NT2/D1 (cell line): ENCODE data around the gene HEATR5A.

Experiments used
- SUZ12 ChIP-seq: IDR thresholded peaks from 2 replicates; pipeline ENCODE4 v1.6.1; 2011; ENCODE audit not compliant: insufficient read length, insufficient read depth; ENCODE audit errors: extremely low read depth
- YY1 ChIP-seq: IDR thresholded peaks from 2 replicates; pipeline ENCODE4 v1.6.1; 2011; ENCODE audit not compliant: insufficient read length, insufficient read depth
- ZNF274 ChIP-seq: IDR thresholded peaks from 2 replicates; pipeline ENCODE4 v1.6.1; 2011; ENCODE audit warnings: mild to moderate bottlenecking, low read depth, low read length

- TF ChIP-seq SUZ12 (no peak), ZNF274 (no peak), YY1 (no peak)
Observed at GRCh38 chr14:31401369-31401932, 18.9 kb downstream of the HEATR5A start.
